ENCODE measurements around the gene EDRF1. TPM values are rescaled to one million over a fixed set of nuclear protein-coding genes. Genes with fewer than 3 reads are reported as not detected.

EDRF1 gene
- total and polyA plus RNA-seq, 2 of the 13 experiments (the other 11 are each of a cell fraction or from before 2014, with no cell fraction given), result 16.9 to 26.7 TPM

DNA sequence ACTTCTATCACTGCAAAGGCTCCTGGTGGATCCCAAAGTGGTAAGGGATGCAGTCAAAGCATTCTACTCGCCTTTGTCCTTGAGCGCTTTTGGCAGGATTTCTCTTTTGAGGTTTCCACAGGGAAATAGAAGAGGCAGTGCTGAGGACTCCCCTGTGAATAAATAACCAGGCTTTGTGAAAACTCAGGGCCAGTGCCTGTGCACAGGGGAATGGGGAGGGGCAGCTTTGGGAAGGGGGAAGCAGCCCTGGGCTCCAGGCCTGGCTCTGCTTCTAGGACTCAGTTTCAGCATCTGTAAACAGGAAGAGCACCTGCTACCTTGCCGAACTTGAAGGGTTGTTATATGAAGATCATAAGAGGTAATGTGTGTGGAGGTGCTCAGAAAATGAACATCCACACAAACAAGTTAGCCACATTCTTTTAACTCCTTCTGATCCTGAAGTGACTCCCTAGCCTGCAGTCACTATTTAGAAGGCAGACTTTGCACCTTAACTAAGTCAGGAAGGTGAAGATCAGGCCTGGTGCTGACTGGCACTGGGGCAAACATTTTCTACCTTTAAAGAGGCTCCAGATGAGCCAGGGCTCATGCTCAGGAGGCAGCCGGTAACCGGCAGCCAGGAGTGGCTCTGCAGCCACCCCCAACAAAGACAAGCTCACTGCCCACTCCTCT lies 78.6 kb downstream of the EDRF1 start (continued):
- no peak for TF ChIP-seq ATRX (CRISPR knock-in tag; IDR thresholded peaks at IDR 0.05; ENCODE audit: borderline replicate concordance)
- no peak for TF ChIP-seq ZNF781 (CRISPR knock-in tag; IDR thresholded peaks at IDR 0.05; ENCODE audit: borderline replicate concordance, not compliant biosample characterization)
- no peak for TF ChIP-seq ZNF619 (CRISPR knock-in tag; IDR thresholded peaks at IDR 0.05)
- no peak for TF ChIP-seq DR1 (CRISPR knock-in tag; IDR thresholded peaks at IDR 0.05)
- TF ChIP-seq NCOA5 (CRISPR knock-in tag; IDR thresholded peaks at IDR 0.05), result no peak
- TF ChIP-seq REXO4 (CRISPR knock-in tag; IDR thresholded peaks at IDR 0.05; ENCODE audit: borderline replicate concordance), result no peak
- no peak for TF ChIP-seq ZNF557 (CRISPR knock-in tag; IDR thresholded peaks at IDR 0.05)
- TF ChIP-seq ZFP1 (CRISPR knock-in tag; IDR thresholded peaks at IDR 0.05), result no peak
- 0 out of 2 replicates have a peak, but pooled peaks have one; percentile 29 for TF ChIP-seq ZNF335 (CRISPR knock-in tag; IDR thresholded peaks at IDR 0.05)
- TF ChIP-seq, protein P1, sequence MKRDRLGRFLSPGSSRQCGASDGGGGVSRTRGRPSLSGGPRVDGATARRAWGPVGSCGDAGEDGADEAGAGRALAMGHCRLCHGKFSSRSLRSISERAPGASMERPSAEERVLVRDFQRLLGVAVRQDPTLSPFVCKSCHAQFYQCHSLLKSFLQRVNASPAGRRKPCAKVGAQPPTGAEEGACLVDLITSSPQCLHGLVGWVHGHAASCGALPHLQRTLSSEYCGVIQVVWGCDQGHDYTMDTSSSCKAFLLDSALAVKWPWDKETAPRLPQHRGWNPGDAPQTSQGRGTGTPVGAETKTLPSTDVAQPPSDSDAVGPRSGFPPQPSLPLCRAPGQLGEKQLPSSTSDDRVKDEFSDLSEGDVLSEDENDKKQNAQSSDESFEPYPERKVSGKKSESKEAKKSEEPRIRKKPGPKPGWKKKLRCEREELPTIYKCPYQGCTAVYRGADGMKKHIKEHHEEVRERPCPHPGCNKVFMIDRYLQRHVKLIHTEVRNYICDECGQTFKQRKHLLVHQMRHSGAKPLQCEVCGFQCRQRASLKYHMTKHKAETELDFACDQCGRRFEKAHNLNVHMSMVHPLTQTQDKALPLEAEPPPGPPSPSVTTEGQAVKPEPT (CRISPR knock-in tag; IDR thresholded peaks at IDR 0.05; ENCODE audit: low read depth), result no peak
- TF ChIP-seq RBFOX2 (IDR thresholded peaks at IDR 0.05; ENCODE audit: low read depth, low read length), result no peak
- TF ChIP-seq HNF4G (IDR thresholded peaks at IDR 0.05; ENCODE audit: borderline replicate concordance, low read depth, low read length), result peak; percentile 4; the same call in 1 of the 2 replicates
- TF ChIP-seq HNF4G (CRISPR knock-in tag; IDR thresholded peaks at IDR 0.05; ENCODE audit: borderline replicate concordance, low read depth), result no peak
- TF ChIP-seq TP53 (CRISPR knock-in tag; conservative IDR thresholded peaks at IDR 0.05), result no peak
- TF ChIP-seq, protein P2, sequence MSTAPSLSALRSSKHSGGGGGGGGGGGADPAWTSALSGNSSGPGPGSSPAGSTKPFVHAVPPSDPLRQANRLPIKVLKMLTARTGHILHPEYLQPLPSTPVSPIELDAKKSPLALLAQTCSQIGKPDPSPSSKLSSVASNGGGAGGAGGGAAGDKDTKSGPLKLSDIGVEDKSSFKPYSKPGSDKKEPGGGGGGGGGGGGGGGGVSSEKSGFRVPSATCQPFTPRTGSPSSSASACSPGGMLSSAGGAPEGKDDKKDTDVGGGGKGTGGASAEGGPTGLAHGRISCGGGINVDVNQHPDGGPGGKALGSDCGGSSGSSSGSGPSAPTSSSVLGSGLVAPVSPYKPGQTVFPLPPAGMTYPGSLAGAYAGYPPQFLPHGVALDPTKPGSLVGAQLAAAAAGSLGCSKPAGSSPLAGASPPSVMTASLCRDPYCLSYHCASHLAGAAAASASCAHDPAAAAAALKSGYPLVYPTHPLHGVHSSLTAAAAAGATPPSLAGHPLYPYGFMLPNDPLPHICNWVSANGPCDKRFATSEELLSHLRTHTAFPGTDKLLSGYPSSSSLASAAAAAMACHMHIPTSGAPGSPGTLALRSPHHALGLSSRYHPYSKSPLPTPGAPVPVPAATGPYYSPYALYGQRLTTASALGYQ (CRISPR knock-in tag; IDR thresholded peaks at IDR 0.05), result no peak
- no peak for TF ChIP-seq RNF2 (conservative IDR thresholded peaks at IDR 0.05; ENCODE audit: low read depth)
- TF ChIP-seq KDM5B (CRISPR knock-in tag; IDR thresholded peaks at IDR 0.05; ENCODE audit: borderline replicate concordance), result no peak
- TF ChIP-seq, protein P3, sequence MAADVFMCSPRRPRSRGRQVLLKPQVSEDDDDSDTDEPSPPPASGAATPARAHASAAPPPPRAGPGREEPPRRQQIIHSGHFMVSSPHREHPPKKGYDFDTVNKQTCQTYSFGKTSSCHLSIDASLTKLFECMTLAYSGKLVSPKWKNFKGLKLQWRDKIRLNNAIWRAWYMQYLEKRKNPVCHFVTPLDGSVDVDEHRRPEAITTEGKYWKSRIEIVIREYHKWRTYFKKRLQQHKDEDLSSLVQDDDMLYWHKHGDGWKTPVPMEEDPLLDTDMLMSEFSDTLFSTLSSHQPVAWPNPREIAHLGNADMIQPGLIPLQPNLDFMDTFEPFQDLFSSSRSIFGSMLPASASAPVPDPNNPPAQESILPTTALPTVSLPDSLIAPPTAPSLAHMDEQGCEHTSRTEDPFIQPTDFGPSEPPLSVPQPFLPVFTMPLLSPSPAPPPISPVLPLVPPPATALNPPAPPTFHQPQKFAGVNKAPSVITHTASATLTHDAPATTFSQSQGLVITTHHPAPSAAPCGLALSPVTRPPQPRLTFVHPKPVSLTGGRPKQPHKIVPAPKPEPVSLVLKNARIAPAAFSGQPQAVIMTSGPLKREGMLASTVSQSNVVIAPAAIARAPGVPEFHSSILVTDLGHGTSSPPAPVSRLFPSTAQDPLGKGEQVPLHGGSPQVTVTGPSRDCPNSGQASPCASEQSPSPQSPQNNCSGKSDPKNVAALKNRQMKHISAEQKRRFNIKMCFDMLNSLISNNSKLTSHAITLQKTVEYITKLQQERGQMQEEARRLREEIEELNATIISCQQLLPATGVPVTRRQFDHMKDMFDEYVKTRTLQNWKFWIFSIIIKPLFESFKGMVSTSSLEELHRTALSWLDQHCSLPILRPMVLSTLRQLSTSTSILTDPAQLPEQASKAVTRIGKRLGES (CRISPR knock-in tag; IDR thresholded peaks at IDR 0.05; ENCODE audit: borderline replicate concordance), result no peak
- no peak for TF ChIP-seq TBX3 (IDR thresholded peaks at IDR 0.05; ENCODE audit: borderline replicate concordance)
- TF ChIP-seq CBX2 (IDR thresholded peaks at IDR 0.05; ENCODE audit: low read depth, low read length), result no peak
- no peak for TF ChIP-seq CBX2 (CRISPR knock-in tag; IDR thresholded peaks at IDR 0.05; ENCODE audit: low read depth)
- TF ChIP-seq ZNF430 (CRISPR knock-in tag; IDR thresholded peaks at IDR 0.05), result no peak

Measured in HepG2 (cell line).